ENCODE measurements around the gene ST6GALNAC1. TPM values are rescaled to one million over a fixed set of nuclear protein-coding genes. Genes with fewer than 3 reads are reported as not detected.

The ST6GALNAC1 gene
- total RNA-seq, 4 donors from 2014 or later, result 0.83 to 4.9 (median 3.2) TPM

- DNase-seq (ENCODE audit: extremely low spot score), result no peak
- Histone ChIP-seq H3K4me1 (peaks cover 56 to 59% (median 58%) of the 10 kb centered on the region in 4 donors), H3K27ac (replicated peaks in 1 of 4) (peak overlapping the region; percentile 89 to 96 (median 92)), H3K27me3 (no peaks in the 10 kb centered on the region), H3K36me3 (peaks cover 8 to 82% (median 61%) of the 10 kb centered on the region in 4 donors), H3K4me3 (no peak overlapping the region), H3K9me3 (no peaks in the 10 kb centered on the region)
- TF ChIP-seq POLR2AphosphoS5 (IDR thresholded peaks at IDR 0.05) (peak in 1 of 2 donors; percentile 47), POLR2A (IDR thresholded peaks at IDR 0.05; ENCODE audit: low read depth) (no peak), EP300 (IDR thresholded peaks at IDR 0.05) (no peak), CTCF (IDR thresholded peaks at IDR 0.05) (peak; percentile 64 to 78 (median 74))
- intact Hi-C loops (cut with DNase I), result loop anchor here (5.0 kb wide), 1 partner anchor 36 kb away; no protein-coding TSS in a partner anchor
- WGBS, result 37% methylated on average over 13 of the region's 16 CpGs
Observed at GRCh38 chr17:76681222-76682137, 37.9 kb upstream of the ST6GALNAC1 start.

- WGBS, result 31% methylated on average over 1 of the region's 1 CpG
Observed at GRCh38 chr17:76679239-76679638, 35.7 kb upstream of the ST6GALNAC1 start.

GRCh38 chr17:76678330-76678729 is 34.8 kb upstream of the ST6GALNAC1 start:
- TF ChIP-seq EP300 (IDR thresholded peaks at IDR 0.05) (no peak), POLR2AphosphoS5 (IDR thresholded peaks at IDR 0.05) (no peak), CTCF (IDR thresholded peaks at IDR 0.05) (no peak), POLR2A (IDR thresholded peaks at IDR 0.05; ENCODE audit: low read depth) (no peak)
- Histone ChIP-seq H3K4me3 (no peak overlapping the region), H3K27ac (replicated peaks in 1 of 4) (no peak overlapping the region), H3K9me3 (no peaks in the 10 kb centered on the region), H3K27me3 (no peaks in the 10 kb centered on the region), H3K4me1 (peaks cover 25 to 28% (median 26%) of the 10 kb centered on the region in 4 donors), H3K36me3 (peaks cover 4 to 68% (median 56%) of the 10 kb centered on the region in 4 donors)
- DNase-seq (ENCODE audit: extremely low spot score), result no peak
- 75% methylated on average over 5 of the region's 12 CpGs for WGBS
- intact Hi-C loops (cut with DNase I), result no loop called here

More at GRCh38 chr17:76679239-76679638, 35.7 kb upstream of the ST6GALNAC1 start:
- Histone ChIP-seq H3K9me3 (no peaks in the 10 kb centered on the region), H3K4me3 (no peak overlapping the region), H3K4me1 (peaks cover 33 to 37% (median 35%) of the 10 kb centered on the region in 4 donors), H3K27me3 (no peaks in the 10 kb centered on the region), H3K36me3 (peaks cover 4 to 77% (median 66%) of the 10 kb centered on the region in 4 donors), H3K27ac (replicated peaks in 1 of 4) (no peak overlapping the region)
- TF ChIP-seq EP300 (IDR thresholded peaks at IDR 0.05) (no peak), POLR2A (IDR thresholded peaks at IDR 0.05; ENCODE audit: low read depth) (no peak), CTCF (IDR thresholded peaks at IDR 0.05) (no peak), POLR2AphosphoS5 (IDR thresholded peaks at IDR 0.05) (no peak)
- DNase-seq (ENCODE audit: extremely low spot score), result no peak
- intact Hi-C loops (cut with DNase I), result no loop called here

GRCh38 chr17:76677406-76677805 is 33.8 kb upstream of the ST6GALNAC1 start:
- TF ChIP-seq POLR2AphosphoS5 (IDR thresholded peaks at IDR 0.05) (no peak), EP300 (IDR thresholded peaks at IDR 0.05) (no peak), POLR2A (IDR thresholded peaks at IDR 0.05; ENCODE audit: low read depth) (no peak), CTCF (IDR thresholded peaks at IDR 0.05) (no peak)
- no peak overlapping the region for H3K27ac ChIP-seq (replicated peaks in 1 of 4)
- no peak for DNase-seq (ENCODE audit: extremely low spot score)
- WGBS, result 81% methylated on average over 16 of the region's 16 CpGs
- intact Hi-C loops (cut with DNase I), result no loop called here
- no peaks in the 10 kb centered on the region for H3K27me3 ChIP-seq
- no peaks in the 10 kb centered on the region for H3K9me3 ChIP-seq
- peaks cover 4 to 59% (median 47%) of the 10 kb centered on the region in 4 donors for H3K36me3 ChIP-seq
- H3K4me3 ChIP-seq, result no peak overlapping the region
- peaks cover 16 to 22% (median 21%) of the 10 kb centered on the region in 4 donors for H3K4me1 ChIP-seq
